ENCODE data around the gene EME2. TPM values are rescaled to one million over a fixed set of nuclear protein-coding genes. Genes with fewer than 3 reads are reported as not detected.
"Not testable (repeated sequence)": the region's sequence is repeated elsewhere in the genome, so short reads cannot be mapped to it uniquely, and the experiment has no call there.

Gene EME2, protein sequence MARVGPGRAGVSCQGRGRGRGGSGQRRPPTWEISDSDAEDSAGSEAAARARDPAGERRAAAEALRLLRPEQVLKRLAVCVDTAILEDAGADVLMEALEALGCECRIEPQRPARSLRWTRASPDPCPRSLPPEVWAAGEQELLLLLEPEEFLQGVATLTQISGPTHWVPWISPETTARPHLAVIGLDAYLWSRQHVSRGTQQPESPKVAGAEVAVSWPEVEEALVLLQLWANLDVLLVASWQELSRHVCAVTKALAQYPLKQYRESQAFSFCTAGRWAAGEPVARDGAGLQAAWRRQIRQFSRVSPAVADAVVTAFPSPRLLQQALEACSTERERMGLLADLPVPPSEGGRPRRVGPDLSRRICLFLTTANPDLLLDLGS
- total RNA-seq (2014; rRNA removed; shearing (Covaris generic)), result 1.1 and 1.6 TPM in 2 replicates

DNA sequence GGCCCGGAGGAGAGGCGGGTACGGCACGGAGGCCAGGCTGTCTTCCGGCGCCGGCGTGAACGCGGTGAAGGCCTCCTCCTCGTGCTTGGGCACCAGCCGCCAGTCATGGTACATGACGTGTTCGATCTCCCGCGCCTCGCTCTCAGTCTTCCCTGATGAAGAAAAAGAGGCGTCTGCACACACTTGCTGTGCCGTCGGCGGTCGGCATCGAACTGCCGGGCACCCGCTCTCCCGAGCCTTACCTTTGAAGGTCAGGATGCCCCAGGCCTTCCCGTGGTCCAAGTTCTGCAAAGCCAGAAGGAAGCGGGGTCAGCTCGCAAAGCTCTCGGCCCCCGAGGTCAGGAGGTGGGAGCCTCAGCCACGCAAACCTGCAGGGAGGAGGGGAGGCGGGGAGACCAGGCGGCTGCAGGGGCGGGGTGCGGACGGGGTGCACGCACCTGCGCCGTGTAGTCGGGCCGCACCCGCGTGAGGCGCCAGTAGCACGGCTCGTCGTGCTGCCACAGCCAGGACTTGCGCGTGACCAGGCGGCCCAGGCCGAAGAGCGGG lies at the start of gene EME2:
Gene EME2, plus strand, starts transcription at position 449 of the 546 bp plus-strand sequence. CDS start 418 bp downstream, outside the sequence.
- peak; percentile 28 for DNase-seq (ENCODE audit: low read depth)

DNA sequence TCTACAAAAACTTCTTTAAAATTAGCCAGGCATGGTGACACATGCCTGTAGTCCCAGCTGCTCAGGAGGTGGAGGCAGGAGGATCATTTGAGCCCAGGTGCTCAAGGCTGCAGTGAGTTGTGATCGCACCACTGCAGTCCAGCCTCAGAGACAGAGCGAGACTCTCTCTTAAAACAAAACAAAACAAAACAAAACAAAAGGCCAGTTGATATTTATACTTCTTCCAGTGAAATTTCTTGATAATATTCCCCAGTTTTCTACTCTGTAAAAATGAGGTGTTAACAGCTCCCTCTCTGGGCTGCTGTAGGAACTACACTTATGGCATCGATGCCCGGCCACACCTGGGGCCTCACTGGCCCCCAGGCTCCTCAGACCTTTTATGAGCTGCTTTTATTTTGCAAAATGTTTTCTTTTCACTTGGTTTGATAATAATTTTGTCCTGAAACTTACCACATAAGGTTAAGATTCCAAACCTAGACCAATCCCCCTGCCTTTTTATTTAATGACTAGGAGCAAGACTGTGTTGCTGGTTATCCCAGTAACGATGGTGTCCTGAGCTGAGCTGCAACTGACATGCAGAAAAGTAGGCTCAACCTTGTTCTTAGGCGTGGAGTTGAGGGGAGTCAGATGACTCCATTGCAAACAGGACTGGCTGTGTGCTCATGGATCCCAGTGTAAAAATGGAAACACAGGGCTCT lies 49.0 kb upstream of the EME2 start:
- DNase-seq (ENCODE audit: low read depth), result peak; percentile 46

DNA sequence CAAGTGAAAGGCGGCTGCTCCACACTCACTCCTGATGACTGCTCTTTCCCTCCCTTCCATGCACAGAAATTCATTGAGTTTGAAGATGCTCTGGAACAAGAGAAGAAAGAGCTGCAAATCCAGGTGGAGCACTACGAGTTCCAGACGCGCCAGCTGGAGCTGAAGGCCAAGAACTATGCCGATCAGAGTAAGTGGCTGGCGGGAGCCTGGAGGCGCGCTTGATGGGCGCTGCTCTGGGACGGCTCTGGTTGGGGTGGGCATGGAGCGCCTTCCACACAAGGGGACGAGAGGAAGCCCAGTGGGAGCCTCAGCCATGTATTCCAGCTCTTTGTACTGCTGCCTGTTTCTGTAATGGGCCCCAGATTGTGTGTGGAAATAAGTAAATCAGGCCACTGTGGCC lies 48.1 kb upstream of the EME2 start:
- DNase-seq (ENCODE audit: low read depth), result no peak

DNA sequence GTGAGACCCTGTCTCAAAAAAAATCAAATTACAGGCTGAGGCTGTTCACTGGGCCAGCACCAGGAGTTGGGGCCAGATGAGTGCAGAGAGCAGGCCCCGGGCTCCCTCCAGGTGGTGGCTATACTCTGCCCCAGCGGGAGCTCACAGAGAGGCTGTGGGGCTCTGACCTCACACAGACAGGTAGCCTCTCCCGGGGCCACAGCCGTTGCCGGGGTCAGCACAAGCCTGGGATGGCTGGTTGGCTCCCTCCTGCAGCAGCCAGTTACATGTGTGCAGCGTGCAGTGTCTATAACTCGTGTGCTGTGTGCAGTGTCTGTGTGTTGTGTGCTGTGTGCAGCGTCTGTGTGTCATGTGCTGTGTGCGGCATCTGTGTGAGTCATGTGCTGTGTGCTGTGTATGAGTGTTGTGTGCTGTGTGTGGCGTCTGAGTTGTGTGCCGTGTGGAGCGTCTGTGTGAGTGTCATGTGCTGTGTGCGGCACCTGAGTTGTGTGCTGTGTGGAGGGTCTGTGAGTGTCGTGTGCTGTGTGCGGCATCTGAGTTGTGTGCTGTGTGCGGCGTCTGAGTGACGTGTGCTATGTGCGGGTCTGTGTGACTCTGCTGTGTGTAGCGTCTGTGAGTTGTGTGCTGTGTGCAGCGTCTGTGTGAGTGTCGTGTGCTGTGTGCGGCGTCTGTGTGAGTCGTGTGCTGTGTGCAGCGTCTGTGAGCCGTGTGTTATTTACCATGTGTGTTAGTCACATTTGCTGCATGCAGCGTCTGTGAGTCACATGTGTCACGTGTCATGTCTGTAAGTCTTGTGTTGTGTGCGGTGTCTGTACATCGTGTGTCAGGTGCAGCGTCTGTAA lies 45.7 kb upstream of the EME2 start:
- DNase-seq (ENCODE audit: low read depth), result no peak

DNA sequence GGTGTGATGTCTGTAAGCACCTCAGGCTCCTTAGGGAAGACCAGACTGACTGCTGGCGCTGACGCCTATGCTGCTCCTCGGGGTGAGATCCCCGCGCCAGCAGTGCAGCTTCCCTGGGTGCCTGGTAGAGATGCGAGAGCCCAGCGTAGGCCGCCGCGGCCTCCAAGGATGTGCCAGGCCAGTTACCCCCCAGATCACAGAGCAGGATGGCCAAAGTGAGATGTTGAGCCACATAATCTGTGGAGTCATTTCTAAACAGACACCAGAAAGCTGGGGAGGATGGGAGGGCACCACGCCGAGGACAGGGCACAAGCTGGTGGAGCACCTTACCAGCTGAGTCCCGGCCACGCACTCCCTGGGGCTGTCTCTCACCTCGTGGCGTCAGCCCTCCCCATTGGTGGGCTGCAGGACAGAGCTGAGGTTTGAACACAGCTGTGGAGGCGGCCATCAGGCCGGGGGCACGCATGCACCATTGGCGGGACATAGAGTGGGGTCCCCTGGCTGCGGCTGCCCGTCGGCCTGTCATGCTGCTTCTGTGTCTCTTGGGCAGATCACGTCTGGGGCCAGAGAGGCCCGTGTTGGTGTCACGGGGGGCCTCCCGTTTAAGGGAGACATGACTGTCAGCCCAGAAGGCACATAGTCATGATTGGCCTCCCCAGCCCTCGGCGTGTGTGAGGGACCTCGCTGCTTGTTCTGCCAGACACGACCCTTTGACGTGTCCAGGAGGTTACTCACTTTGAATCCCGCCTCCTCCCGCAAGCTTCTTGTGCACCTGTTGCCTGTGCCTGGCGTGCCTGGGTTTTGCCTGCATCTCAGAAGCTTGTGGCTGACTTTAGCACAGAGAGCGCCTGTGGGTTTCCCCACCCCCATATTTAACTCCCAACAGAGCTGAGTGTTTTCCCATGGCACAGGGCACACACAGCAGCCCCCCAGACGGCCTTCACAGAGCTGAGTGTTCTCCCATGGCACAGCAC lies 44.7 kb upstream of the EME2 start:
- DNase-seq (ENCODE audit: low read depth), result no peak

DNA sequence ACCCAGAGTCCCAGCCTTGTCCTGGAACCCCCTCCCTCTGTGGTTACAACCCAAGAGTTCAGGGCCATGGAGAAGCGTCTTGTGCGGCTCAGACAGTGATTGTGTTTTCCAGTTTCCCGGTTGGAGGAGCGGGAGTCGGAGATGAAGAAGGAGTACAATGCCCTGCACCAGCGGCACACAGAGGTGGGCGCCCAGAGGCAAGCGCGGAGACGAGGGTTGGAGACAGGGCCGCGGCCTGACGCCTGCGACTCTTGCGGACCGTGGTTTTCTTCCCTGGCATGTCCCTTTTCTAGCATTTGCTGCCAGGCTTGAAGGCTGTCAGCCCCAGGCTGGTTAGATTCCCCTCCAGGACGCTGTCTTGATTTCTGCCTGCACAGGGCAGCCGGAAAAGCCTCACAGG lies 43.6 kb upstream of the EME2 start:
- no peak for DNase-seq (ENCODE audit: low read depth)

DNA sequence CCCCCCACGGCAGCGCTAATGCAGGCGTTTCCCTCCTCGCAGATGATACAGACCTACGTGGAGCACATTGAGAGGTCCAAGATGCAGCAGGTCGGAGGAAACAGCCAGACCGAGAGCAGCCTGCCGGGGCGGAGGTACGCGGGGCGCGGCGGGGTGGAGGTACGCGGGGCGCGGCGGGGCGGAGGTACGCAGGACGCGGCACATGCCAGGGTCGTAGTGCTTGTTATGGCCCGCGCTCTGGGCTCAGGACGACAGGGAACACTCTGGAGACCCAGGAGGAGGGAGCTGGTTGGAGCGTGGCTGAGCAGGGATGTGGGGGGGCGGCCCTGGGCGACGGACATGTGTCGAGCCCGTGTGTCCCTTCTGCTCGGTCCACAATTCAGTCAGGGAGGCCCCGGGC lies 43.2 kb upstream of the EME2 start:
- DNase-seq (ENCODE audit: low read depth), result no peak

DNA sequence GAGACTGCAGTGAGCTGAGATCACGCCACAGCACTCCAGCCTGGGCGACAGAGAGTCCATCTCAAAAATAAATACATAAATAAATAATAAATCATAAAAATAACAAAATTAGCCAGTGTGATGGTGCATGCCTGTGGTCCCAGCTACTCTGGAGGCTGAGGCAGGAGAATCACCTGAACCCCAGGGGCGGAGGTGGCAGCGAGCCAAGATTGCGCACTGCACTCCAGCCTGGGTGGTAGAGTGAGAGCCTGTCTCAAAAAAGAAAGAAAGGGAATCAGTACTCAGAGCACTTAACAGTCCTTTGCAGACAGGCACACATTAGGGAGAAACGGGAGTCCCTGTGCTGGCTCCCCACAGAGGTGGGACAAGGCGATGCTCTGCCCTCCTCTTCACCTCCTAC lies 41.5 kb upstream of the EME2 start:
- no peak for DNase-seq (ENCODE audit: low read depth)

DNA sequence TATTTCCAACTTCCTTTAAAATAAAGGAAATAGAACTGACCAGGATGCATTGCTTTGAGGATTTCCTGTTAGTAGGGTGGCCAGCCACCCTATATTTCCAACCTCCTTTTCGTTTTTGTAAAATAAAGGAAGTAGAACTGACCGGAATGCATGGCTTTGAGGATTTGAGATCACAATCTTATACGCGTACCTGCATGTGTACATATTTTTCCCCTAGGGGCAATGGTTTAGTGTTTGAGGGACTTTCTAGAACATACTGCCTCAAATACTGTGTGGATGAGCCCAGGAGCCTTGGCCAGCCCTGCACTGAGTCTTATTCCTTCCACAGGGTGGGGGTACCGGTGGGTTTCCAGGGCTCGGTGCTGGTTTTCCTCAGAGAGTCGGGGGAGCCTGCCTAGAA lies 41.0 kb upstream of the EME2 start:
- no peak for DNase-seq (ENCODE audit: low read depth)

DNA sequence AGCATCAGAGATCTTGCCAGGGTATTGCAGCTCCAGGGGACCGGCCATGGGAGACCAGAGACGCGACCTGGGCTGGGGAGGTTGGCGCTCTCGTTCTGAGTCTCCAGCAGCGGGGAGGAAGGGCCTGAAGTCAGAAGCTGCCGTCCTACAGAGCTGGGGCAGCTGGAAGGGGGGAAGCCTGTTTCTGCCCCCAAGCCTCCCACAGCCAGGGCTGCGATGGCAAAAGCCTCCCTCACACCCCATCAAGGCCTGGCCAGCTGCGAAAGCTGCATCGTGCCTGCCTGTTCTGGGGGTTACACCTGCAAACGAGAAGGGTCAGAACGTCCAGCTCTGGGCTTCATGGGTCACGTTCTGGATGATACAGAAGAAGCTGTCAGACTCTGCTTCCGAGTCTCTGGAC lies 40.5 kb upstream of the EME2 start:
- no peak for DNase-seq (ENCODE audit: low read depth)

DNA sequence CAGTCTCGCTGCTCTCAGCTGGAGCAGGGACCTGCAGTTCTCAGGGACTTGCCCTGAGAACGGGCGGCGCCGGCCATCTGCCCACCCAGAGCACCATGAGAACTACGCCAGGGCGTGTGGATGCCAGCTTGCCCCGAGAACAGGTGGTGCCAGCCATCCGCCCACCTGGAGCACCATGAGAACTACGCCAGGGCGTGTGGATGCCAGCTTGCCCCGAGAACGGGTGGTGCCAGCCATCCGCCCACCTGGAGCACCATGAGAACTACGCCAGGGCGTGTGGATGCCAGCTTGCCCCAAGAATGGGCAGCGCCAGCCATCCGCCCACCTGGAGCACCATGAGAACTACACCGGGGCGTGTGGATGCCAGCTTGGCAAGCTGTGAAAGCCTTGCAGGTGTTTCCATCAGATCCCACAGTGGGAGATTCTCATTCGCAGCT lies 40.0 kb upstream of the EME2 start:
- DNase-seq (ENCODE audit: low read depth), result not testable (repeated sequence)

DNA sequence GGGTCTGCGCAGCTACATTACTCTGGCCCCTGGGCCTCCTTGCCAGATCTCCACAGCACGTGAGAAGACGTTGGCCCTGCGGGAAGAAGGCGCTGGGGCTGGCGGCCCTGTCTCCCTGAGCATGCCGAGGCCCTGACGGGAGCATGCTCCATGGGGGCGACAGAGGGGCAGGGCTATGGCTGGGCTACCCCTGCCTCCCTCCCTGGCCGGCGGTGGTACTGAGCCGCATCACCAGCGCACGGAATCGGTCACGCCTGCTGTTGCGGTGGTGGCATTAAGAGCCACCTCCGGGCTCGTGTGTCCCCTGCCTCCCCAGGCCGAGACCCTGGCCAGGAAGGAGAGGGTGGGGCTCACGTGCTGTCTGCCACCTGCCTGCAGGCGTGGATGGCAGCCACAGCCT lies 38.5 kb upstream of the EME2 start:
- no peak for DNase-seq (ENCODE audit: low read depth)

DNA sequence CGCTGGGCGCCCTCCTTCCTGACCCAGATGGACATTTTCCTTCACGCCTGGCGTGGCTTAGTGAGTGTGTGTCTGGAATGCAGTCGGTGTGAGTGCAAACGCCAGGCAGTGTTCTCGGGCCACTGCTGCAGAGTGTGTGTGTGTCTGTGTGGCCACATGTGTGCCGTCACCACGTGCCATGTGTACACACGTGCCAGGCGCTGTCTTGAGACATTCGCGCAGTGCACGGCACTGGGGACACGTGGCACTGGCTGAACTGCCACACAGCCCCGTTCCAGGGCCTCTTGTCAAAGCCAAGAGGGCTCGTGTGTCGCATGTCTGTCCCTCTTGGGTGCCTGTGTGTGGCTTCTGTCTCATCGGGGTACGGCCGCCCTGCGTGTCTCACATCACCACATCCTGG lies 37.8 kb upstream of the EME2 start:
- no peak for DNase-seq (ENCODE audit: low read depth)

DNA sequence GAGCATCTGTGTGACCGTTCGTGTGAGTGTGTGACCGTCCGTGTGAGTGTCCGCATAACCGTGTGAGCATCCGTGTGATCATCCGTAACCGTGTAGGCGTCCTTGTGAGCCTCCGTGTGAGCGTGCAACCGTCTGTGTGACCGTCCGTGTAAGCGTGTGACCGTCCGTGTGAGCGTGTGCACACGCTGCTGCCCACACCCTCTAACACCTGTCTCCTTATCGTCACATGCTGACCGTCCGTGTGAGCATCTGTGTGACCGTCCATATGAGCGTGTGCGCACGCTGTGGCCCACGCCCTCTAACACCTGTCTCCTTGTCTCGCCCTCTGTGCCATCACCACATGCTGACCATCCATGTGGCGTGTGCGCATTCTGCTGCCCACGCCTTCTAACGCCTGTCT lies 32.4 kb upstream of the EME2 start:
- DNase-seq (ENCODE audit: low read depth), result no peak

DNA sequence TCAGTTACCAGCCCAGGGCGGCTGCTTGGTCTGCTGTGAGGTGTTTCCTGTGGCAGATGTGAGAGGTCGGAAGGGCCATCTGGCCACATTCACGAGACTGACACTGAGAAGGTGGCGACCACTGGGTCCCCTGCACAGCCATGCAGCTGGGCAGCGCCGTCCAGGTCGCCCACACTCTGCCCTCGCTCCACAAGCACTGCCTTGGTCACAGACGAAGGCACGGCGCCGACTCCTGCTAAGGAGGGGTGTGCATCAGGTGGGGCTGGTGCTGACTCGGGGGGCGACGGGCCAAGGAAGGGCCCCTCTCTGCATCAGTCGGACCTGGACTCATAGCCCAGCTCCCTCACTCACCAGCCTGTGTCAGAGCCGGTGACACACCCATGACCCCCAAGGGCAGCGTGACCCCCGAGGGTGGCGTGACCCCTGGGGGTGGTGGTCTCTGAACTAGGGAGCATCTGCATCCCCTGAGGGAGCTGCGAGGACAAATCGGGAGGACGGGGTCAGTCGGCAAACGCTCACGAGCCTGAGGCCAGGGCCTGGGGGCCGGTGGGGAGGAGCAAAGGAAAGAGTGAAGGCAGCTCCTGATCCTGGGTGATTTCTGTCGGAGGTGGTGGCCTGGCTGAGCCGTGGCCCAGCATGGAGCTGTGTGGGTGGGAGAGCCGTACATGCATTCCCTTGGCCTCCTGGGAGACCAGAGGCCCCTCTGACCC lies 31.7 kb upstream of the EME2 start:
- no peak for DNase-seq (ENCODE audit: low read depth)

DNA sequence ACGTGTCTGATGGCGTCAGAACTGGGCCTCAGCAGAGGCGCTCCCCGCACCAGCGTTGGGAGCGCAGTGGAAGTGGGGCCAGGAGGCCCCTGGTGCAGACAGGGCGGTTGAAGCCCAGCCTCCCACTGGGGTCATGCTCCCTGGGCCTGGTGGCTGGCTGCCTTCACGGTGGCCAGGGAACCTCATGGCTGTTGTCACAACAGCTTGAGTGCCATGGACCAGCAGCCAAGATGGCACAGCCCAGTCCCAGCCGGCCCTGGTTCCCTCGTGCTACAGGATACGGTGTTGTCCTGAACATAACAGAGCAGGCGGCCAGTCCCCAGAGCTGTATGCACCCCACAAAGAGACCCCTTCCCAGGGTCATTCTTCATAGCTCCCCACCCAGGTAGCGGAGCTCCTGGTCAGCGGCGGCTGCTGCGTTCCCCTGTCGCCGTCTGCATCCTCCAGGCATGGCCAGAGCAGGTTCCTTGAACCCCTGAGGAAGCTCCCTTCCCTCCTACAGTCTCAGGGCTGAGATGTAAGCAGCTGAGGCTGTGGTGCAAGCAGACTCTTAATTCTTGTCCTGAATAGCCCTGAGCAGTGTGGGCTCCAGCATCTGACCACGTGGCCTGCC lies 31.0 kb upstream of the EME2 start:
- DNase-seq (ENCODE audit: low read depth), result no peak

DNA sequence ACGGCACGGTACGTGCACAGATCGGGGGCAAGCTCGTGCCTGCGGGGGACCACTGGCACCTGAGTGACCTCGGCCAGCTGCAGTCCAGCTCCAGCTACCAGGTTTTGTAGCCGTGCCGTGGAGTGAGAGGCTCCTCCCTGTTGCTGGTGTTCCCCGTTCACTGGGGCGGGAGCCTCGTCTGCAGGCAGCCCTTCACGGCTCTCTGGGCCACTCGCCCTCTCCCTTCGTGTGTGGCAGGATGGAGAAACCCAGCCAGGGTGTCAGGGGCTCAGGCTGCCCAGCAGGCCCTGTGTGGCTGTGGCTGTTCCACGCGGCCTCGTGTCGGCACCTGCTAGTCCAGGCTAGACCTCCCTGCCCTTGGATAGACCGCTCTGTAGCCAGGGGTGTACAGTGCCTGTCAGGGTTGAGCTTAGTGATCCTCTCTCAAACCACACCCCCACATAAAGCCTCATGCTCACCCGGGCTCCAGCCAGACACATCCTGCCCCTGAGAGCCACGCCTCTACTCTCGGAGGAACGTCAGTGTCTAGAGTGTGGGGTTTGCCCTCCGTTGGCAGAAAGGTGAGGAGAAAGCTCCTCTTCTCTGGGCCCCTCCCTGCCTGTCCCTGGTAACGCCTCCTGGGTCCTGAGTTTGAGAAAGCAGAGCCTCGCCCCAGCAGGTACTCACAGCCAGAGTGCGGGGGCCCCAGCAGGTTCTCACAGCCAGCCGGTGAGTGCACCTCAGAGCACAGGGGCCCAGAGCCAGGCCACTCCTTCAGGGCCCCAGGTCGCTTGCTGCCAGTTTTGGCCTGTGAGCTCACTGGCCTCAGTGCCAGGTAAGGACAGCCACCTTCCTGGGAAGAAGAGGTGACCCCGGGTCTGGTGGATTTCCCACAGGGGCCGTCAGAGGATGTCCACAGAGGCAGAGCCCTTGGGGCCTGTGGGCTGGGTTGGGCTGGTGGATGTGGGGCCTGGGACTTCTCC lies 29.0 kb upstream of the EME2 start:
- DNase-seq (ENCODE audit: low read depth), result no peak

DNA sequence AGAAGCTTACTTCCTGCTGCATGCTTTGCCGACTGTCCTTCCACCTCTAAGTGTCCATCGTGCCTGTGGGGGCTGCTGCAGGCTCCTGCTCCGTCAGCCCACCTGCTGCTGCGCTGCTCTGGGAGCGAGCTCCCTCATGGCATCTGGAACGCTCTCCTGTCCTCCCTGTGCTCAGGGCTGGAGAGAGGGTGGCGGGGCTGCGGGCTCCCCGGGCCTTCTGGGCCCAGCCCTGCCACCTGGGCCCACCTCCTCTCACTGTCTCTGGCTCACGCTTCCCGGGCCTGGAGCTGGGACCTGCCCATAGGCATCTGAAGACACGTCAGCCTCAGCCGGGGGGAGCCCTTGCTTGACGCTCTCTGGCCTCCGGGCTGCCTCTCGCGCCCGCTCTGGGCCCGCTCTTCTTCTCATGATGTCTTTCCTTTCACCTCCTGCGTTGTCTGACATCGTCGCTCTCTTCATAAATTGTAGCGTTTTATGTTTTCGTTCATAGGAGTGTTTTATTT lies 28.2 kb upstream of the EME2 start:
- DNase-seq (ENCODE audit: low read depth), result no peak

All from RPMI7951 (cell line).